ENCODE data around the gene CFDP1. TPM values are rescaled to one million over a fixed set of nuclear protein-coding genes. Genes with fewer than 3 reads are reported as not detected.

The CFDP1 gene
- total and polyA plus RNA-seq, 2 of the 13 experiments (the other 11 are each of a cell fraction or from before 2014, with no cell fraction given), result 78.6 to 153 TPM

DNA sequence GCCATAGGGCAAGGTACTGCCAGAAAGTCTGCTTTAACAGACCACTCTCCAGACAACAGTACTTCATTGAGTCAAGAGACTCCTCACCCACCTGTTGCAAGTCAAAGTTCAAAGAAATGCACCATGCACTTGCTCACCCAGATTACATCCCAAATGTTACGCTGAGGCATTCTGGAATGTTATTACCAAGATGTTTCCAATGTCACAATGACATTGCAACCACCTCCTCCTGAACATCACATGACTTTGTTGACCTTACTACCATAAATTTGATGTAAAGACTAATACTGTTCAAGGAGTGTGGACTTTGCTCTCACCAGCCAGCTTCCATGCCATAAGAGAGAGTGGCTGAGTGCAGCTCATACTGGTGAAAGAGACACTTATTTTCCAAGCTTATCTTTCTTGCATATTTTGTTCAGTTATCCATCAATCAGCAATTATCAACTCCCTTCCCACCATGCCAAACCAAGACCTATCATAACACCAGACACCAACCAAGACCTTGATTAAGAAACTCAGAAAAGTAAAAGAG is 123.3 kb downstream of the CFDP1 start (continued):
- TF ChIP-seq, protein P1, sequence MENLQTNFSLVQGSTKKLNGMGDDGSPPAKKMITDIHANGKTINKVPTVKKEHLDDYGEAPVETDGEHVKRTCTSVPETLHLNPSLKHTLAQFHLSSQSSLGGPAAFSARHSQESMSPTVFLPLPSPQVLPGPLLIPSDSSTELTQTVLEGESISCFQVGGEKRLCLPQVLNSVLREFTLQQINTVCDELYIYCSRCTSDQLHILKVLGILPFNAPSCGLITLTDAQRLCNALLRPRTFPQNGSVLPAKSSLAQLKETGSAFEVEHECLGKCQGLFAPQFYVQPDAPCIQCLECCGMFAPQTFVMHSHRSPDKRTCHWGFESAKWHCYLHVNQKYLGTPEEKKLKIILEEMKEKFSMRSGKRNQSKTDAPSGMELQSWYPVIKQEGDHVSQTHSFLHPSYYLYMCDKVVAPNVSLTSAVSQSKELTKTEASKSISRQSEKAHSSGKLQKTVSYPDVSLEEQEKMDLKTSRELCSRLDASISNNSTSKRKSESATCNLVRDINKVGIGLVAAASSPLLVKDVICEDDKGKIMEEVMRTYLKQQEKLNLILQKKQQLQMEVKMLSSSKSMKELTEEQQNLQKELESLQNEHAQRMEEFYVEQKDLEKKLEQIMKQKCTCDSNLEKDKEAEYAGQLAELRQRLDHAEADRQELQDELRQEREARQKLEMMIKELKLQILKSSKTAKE (CRISPR knock-in tag; IDR thresholded peaks at IDR 0.05; ENCODE audit: borderline replicate concordance), result peak; percentile 70
- TF ChIP-seq, protein P2, sequence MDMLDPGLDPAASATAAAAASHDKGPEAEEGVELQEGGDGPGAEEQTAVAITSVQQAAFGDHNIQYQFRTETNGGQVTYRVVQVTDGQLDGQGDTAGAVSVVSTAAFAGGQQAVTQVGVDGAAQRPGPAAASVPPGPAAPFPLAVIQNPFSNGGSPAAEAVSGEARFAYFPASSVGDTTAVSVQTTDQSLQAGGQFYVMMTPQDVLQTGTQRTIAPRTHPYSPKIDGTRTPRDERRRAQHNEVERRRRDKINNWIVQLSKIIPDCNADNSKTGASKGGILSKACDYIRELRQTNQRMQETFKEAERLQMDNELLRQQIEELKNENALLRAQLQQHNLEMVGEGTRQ (IDR thresholded peaks at IDR 0.05; ENCODE audit: low read depth, low read length), result peak; percentile 75
- TF ChIP-seq, protein P2 (CRISPR knock-in tag; IDR thresholded peaks at IDR 0.05; ENCODE audit: borderline replicate concordance), result peak; percentile 68; the same call in 1 of the 2 replicates
- TF ChIP-seq ZNF740 (CRISPR knock-in tag; IDR thresholded peaks at IDR 0.05) (no peak), MTA1 (CRISPR knock-in tag; IDR thresholded peaks at IDR 0.05; ENCODE audit: borderline replicate concordance) (no peak), AKNA (CRISPR knock-in tag; IDR thresholded peaks at IDR 0.05; ENCODE audit: borderline replicate concordance) (no peak), TBL1XR1 (IDR thresholded peaks at IDR 0.05; ENCODE audit: borderline replicate concordance, low read length, partially characterized antibody) (no peak), ELF1 (CRISPR knock-in tag; IDR thresholded peaks at IDR 0.05) (peak; percentile 36; the same call in 1 of the 2 replicates)
- TF ChIP-seq, protein P3, sequence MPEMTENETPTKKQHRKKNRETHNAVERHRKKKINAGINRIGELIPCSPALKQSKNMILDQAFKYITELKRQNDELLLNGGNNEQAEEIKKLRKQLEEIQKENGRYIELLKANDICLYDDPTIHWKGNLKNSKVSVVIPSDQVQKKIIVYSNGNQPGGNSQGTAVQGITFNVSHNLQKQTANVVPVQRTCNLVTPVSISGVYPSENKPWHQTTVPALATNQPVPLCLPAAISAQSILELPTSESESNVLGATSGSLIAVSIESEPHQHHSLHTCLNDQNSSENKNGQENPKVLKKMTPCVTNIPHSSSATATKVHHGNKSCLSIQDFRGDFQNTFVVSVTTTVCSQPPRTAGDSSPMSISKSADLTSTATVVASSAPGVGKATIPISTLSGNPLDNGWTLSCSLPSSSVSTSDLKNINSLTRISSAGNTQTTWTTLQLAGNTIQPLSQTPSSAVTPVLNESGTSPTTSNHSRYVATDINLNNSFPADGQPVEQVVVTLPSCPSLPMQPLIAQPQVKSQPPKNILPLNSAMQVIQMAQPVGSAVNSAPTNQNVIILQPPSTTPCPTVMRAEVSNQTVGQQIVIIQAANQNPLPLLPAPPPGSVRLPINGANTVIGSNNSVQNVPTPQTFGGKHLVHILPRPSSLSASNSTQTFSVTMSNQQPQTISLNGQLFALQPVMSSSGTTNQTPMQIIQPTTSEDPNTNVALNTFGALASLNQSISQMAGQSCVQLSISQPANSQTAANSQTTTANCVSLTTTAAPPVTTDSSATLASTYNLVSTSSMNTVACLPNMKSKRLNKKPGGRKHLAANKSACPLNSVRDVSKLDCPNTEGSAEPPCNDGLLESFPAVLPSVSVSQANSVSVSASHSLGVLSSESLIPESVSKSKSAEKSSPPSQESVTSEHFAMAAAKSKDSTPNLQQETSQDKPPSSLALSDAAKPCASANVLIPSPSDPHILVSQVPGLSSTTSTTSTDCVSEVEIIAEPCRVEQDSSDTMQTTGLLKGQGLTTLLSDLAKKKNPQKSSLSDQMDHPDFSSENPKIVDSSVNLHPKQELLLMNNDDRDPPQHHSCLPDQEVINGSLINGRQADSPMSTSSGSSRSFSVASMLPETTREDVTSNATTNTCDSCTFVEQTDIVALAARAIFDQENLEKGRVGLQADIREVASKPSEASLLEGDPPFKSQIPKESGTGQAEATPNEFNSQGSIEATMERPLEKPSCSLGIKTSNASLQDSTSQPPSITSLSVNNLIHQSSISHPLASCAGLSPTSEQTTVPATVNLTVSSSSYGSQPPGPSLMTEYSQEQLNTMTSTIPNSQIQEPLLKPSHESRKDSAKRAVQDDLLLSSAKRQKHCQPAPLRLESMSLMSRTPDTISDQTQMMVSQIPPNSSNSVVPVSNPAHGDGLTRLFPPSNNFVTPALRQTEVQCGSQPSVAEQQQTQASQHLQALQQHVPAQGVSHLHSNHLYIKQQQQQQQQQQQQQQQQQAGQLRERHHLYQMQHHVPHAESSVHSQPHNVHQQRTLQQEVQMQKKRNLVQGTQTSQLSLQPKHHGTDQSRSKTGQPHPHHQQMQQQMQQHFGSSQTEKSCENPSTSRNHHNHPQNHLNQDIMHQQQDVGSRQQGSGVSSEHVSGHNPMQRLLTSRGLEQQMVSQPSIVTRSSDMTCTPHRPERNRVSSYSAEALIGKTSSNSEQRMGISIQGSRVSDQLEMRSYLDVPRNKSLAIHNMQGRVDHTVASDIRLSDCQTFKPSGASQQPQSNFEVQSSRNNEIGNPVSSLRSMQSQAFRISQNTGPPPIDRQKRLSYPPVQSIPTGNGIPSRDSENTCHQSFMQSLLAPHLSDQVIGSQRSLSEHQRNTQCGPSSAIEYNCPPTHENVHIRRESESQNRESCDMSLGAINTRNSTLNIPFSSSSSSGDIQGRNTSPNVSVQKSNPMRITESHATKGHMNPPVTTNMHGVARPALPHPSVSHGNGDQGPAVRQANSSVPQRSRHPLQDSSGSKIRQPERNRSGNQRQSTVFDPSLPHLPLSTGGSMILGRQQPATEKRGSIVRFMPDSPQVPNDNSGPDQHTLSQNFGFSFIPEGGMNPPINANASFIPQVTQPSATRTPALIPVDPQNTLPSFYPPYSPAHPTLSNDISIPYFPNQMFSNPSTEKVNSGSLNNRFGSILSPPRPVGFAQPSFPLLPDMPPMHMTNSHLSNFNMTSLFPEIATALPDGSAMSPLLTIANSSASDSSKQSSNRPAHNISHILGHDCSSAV (CRISPR knock-in tag; IDR thresholded peaks at IDR 0.05; ENCODE audit: borderline replicate concordance), result no peak

Measured in HepG2 (cell line).